Measurements from ENCODE around the gene KRTAP10-3. TPM values are rescaled to one million over a fixed set of nuclear protein-coding genes. Genes with fewer than 3 reads are reported as not detected.
"Not testable (repeated sequence)": the region's sequence is repeated elsewhere in the genome, so short reads cannot be mapped to it uniquely, and the experiment has no call there.

The KRTAP10-3 gene
- total RNA-seq, 4 donors from 2014 or later, result not detected

DNA sequence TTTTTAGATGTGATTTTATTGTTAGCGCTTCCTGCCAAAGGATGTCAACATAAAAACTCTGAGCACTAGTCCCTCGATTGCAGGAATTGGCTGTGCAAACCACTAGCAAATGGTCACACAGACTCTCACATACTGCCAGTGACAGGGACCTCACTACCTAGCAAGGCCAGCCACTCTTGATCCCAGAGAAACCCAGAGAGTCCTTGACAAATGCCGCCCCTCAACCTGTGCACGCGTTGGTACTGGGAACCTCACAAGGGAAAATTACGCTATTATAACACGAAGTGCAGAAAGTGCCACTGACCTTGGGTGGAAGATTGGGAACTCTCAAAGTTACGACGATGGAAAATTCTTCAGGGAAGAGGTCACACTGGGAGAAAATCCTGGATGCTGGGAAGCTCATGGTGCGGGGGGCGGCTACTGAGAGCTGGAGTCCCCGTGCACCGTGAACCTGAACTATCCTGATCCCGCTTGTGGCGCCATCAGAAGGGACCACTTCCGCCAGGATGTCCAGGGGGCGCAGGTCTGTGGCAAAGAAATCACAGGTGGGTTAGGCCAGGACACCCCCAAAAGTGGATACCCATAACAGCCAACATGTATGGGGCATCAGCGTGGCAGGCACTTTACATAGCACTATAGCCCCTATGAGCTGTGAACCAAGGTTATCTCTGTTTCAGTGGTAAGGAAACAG is 9.0 kb upstream of the KRTAP10-3 start:
- Histone ChIP-seq H3K4me3 (no peak overlapping the region), H3K27me3 (peaks cover 0 to 19% (median 0%) of the 10 kb centered on the region in 3 donors), H3K27ac (no peak overlapping the region), H3K36me3 (no peaks in the 10 kb centered on the region), H3K9me3 (peaks cover 0 to 7% (median 0%) of the 10 kb centered on the region in 3 donors), H3K4me1 (no peaks in the 10 kb centered on the region)
- intact Hi-C loops (cut with DNase I; ENCODE audit: low total_unique reads) (no loop called here), in situ Hi-C loops (cut with MboI; ENCODE audit: low sequenced_read_pairs in 4 of 4) (no loop called here)
- no peak for TF ChIP-seq POLR2A (IDR thresholded peaks at IDR 0.05)
- TF ChIP-seq, protein P1, sequence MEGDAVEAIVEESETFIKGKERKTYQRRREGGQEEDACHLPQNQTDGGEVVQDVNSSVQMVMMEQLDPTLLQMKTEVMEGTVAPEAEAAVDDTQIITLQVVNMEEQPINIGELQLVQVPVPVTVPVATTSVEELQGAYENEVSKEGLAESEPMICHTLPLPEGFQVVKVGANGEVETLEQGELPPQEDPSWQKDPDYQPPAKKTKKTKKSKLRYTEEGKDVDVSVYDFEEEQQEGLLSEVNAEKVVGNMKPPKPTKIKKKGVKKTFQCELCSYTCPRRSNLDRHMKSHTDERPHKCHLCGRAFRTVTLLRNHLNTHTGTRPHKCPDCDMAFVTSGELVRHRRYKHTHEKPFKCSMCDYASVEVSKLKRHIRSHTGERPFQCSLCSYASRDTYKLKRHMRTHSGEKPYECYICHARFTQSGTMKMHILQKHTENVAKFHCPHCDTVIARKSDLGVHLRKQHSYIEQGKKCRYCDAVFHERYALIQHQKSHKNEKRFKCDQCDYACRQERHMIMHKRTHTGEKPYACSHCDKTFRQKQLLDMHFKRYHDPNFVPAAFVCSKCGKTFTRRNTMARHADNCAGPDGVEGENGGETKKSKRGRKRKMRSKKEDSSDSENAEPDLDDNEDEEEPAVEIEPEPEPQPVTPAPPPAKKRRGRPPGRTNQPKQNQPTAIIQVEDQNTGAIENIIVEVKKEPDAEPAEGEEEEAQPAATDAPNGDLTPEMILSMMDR (IDR thresholded peaks at IDR 0.05 in 4 of 5, conservative IDR thresholded peaks at IDR 0.05 in 1 of 5), result no peak
- ATAC-seq (no peak), DNase-seq (no peak)

DNA sequence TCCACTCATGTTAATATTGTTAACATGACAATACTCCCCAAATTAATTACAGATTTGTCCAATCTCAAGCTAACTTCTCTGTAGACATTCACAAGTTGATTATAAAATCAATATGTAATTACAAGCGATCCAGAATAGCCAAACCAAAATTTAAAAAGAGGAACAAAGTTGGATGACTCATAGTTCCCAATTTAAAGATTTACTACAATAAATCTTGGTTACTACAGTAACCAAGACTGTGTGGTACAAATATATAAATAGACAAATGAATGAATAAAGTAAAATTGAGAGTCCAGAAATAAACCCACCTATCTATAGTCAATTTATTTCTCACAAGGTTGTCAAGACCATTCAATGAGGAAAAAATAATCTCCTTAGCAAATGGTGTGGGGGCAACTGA is 7.8 kb upstream of the KRTAP10-3 start:
- in situ Hi-C loops (cut with MboI; ENCODE audit: low sequenced_read_pairs in 4 of 4), result no loop called here
- intact Hi-C loops (cut with DNase I; ENCODE audit: low total_unique reads), result no loop called here
- ATAC-seq, result no peak
- Histone ChIP-seq H3K27ac (no peak overlapping the region), H3K4me1 (no peaks in the 10 kb centered on the region), H3K9me3 (peaks cover 0 to 7% (median 0%) of the 10 kb centered on the region in 3 donors), H3K27me3 (peaks cover 0 to 10% (median 0%) of the 10 kb centered on the region in 3 donors), H3K4me3 (no peak overlapping the region), H3K36me3 (no peaks in the 10 kb centered on the region)
- DNase-seq, result no peak
- TF ChIP-seq, protein P1 (IDR thresholded peaks at IDR 0.05 in 4 of 5, conservative IDR thresholded peaks at IDR 0.05 in 1 of 5), result no peak
- TF ChIP-seq POLR2A (IDR thresholded peaks at IDR 0.05), result no peak

DNA sequence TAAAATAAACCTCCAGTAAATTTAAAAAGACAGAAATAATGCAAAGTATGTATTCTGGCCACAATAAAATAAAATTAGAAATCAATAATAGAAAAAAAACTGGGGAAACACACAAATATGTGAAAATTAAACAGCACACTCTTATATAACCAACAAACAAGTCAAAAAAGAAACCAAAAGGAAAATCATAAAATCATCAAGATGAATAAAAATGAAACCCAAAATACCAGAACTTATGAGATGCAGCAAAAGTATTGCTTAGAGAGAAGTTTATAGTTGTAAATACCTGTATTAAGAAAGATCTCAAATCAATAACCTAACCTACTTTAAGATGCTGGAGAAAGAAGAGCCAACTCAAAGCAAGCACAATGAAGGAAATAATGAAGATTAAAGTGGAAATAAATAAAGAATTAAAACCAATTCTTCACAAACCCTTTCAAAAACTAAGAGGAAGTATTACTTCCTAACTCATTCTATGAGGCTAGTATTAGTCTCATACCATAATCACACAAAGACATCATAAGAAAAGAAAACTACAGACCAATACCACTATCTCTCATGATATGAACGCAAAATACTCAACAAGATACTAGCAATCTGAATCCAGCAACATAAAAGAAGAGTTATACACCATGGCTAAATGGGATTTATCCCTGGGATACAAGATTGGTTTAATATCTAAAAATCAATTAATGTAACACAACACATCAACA is 6.4 kb upstream of the KRTAP10-3 start:
- no peak for ATAC-seq
- no peak for TF ChIP-seq POLR2A (IDR thresholded peaks at IDR 0.05)
- TF ChIP-seq, protein P1 (IDR thresholded peaks at IDR 0.05 in 4 of 5, conservative IDR thresholded peaks at IDR 0.05 in 1 of 5), result no peak
- in situ Hi-C loops (cut with MboI; ENCODE audit: low sequenced_read_pairs in 4 of 4) (no loop called here), intact Hi-C loops (cut with DNase I; ENCODE audit: low total_unique reads) (no loop called here)
- peaks cover 0 to 7% (median 0%) of the 10 kb centered on the region in 3 donors for H3K9me3 ChIP-seq
- DNase-seq, result no peak
- H3K4me3 ChIP-seq, result no peak overlapping the region
- peaks cover 0 to 8% (median 0%) of the 10 kb centered on the region in 3 donors for H3K27me3 ChIP-seq
- no peaks in the 10 kb centered on the region for H3K4me1 ChIP-seq
- H3K36me3 ChIP-seq, result no peaks in the 10 kb centered on the region
- H3K27ac ChIP-seq, result no peak overlapping the region

DNA sequence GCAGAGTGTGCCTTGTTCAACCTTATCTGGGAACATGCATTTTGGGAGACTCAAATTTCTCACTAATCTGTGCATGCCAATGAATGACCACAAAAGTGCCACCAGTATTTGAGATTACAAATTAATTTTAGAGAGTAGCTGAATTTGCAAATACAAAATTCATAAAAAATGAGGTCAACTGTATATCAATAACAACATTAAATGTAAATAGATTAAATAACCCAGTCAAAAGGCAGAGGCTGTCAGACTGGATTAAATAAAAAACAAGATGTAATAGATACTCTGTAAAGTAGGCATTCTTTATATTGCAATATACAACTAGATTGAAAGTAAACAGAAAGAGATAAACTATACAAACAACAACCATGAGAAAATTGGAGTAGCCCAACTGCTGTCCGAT is 5.5 kb upstream of the KRTAP10-3 start:
- H3K4me1 ChIP-seq, result no peaks in the 10 kb centered on the region
- TF ChIP-seq, protein P1 (IDR thresholded peaks at IDR 0.05 in 4 of 5, conservative IDR thresholded peaks at IDR 0.05 in 1 of 5), result no peak
- TF ChIP-seq POLR2A (IDR thresholded peaks at IDR 0.05), result no peak
- ATAC-seq, result no peak
- in situ Hi-C loops (cut with MboI; ENCODE audit: low sequenced_read_pairs in 4 of 4), result no loop called here
- H3K4me3 ChIP-seq, result no peak overlapping the region
- H3K27me3 ChIP-seq, result peaks cover 0 to 8% (median 0%) of the 10 kb centered on the region in 3 donors
- H3K9me3 ChIP-seq, result peaks cover 0 to 7% (median 0%) of the 10 kb centered on the region in 3 donors
- H3K27ac ChIP-seq, result no peak overlapping the region
- intact Hi-C loops (cut with DNase I; ENCODE audit: low total_unique reads), result no loop called here
- H3K36me3 ChIP-seq, result no peaks in the 10 kb centered on the region
- no peak for DNase-seq

DNA sequence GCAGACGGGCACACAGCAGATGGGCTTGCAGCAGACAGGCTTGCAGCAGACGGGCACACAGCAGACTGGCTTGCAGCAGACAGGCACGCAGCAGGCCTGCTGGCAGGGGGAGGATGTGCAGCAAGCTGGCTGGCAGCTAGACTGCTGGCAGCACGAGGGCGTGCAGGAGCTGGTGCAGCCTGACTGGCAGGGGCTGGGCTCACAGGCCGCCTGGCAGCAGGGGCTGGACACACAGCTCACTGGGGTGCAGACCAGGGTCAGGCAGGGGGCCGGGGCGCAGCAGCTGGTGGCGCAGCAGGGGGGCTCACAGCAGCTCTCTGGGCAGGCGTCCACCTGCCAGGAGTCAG is 293 bp downstream of the KRTAP10-3 start:
- H3K27ac ChIP-seq; H3K4me1 ChIP-seq; H3K9me3 ChIP-seq; ATAC-seq; H3K4me3 ChIP-seq; in situ Hi-C loops (cut with MboI; ENCODE audit: low sequenced_read_pairs in 4 of 4); intact Hi-C loops (cut with DNase I; ENCODE audit: low total_unique reads); DNase-seq; H3K36me3 ChIP-seq: not testable (repeated sequence)
- peaks cover 30 to 39% (median 32%) of the 10 kb centered on the region in 3 donors for H3K27me3 ChIP-seq

All from gastrocnemius medialis (tissue), 4 donors.